HG02798 (cell line): ENCODE data around the gene MBP.

Experiments used
- ATAC-seq: cut with Tn5 transposase; IDR thresholded peaks from one replicate; pipeline ENCODE4 v1.9.1; 2021; ENCODE audit warnings: mild to moderate bottlenecking; ENCODE audit not compliant: unreplicated experiment, poor library complexity

Gene MBP

DNA sequence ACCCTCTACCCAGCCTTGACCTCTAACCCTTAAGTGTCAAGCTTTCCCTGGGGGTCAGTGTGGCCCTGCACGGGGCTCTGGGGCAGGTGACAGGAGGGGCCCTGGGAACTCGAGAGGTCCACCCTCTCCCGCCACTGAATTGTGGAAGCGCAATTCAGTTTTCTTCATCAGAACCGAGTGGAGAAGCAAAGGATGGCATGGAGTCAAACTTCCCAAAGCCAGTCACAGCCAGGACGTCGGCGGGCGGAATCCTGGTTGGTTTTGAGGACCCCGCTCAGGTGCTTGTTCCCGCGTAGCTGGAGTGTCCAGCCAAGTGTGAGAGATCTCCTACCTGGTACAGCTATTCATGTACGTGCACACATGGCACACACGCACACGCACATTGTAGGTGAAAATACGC, 62.0 kb downstream of the MBP start:
- ATAC-seq = no peak

DNA sequence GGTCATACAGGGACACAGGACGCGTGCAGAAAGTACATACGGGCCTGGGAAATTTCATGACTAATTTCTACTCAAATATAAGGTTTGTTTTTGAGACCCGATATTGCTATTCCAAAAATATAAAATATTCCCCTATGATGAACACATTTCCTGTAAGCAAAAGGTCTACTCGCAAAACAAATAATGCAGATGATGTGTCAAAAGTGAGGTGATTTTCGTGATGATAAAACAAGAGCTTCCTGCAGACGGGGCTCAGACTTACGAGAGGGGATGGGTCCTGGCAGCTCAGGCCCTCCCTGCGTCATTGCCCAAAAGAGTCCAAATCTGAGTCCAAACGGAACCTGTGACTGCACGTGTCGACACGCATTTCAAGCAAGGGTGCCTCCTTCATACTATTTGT, 62.7 kb downstream of the MBP start:
- ATAC-seq = no peak

DNA sequence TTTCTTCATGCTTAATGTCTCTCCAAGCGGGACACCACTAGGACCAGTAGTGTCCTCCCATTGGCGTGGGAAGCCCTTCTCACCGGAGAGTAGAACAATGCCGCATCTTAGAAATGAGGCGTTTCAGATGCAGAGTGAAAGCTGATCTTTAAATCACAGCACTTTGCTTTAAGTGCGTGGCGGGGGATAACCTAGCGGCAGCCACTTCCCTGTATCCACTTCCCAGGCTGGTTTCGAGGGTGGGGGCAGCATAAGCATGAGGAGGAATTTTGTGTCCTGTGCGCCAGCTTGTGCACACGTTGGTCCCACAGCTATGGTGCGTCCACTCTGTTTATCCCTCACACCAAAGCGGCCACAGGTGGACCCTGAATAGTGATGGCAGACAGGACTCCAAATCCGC, 63.1 kb downstream of the MBP start:
- no peak for ATAC-seq

DNA sequence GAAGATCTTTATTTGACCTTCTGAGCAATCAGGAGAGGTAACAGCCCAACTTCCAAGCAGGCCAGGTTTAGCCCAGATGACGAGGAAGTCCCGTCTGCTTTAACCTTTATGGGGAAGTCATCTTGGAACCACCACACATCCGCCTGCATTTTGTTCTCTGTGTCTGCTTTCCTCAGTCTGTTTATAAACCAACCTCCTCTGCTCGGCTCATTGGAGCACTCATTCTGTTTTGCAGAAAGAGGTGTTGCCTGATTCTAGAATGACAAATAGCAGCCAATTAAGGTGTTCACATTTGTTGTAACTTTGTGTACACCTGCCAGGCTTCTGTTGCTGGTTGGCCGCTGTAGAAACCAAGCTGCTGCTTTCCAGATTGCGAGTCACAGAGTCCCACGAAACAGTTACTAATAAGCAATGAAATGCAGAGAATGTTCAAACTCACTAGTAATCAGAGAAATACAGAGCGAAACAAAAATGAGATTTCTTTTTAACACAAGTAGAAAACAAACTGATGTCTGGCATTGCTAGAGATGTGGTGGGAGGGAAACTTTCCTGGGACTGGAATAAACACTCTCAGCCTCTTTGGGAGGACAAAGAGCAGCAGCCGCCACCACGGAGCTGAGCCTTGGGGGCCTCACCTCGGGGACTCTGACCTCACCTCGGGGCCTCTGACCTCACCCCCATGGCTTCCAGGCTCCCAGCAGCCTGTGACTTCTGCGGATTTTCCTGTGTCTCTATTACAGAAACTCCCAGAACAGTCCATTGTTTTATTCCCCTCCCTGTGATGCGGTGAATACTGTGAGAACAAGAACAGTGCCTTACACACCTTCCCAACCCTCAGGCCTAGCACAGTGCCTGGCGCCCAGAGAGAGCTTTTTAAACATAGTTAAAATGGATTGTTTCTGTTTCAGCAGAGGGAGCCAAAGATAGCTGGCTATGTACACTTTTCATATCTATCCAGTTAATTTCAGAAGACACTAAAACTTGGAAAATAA, 64.0 kb downstream of the MBP start:
- ATAC-seq = no peak

DNA sequence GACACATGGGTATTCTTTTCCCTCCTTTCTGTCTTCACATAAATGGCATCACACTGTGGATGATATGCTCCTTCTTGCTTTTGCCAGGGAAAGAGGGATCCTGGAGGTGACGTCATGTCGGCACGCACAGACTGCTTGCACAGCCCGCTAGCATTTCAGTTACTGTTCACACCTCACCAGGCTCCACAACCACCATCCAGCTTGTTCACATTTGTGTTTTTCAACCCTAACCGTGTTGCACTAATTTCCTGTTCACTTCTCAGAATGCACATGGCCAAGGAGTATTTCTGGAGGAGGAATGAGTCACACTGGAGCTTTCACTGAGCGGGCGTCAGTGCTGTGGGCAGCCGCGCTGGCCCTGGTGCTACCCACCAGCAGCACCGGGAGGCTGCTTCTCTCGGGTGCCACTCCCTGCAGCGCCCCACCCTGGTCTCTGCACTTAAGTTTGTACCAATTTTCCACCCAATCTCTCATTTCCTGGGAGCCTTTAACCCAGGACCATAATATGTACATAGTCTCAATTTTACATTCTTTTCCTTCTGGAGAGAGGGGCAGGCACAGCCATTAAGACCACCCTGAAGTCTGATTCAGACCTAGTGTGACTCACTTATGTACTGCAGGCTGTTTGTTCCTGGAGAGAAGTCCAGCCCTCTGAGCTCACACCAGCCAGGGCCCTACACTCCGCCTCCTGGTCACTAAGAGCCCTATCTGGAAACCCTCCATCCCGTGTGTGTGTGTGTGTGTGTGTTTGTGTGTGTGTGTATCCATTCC, 65.1 kb downstream of the MBP start:
- ATAC-seq = peak; percentile 45

DNA sequence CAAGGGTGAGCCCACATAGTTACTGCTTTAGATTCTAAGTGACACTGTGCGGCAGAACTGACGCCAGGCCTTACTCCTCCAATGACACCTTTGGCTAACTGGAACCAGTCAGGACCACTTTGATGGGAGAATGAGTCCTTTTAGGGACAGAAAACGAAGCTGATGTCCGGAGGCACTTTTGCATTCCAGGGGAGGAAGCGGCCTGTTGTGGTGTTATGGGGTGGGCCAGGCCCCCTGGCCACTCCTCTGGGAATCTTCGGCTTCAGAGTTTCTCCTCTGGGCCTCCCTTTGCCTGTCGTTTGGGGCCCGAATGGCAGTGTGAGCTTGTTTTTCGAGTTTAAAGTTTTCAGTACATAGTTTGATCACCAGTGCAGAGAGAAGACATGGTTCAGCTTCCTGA, 65.9 kb downstream of the MBP start:
- no peak for ATAC-seq

GRCh38 chr18:77066101-77066500, 66.5 kb downstream of the MBP start:
- ATAC-seq = no peak

GRCh38 chr18:77065221-77065981, 67.2 kb downstream of the MBP start:
- no peak for ATAC-seq

- ATAC-seq = peak; percentile 40
These were observed 69.3 kb downstream of the MBP start for GRCh38 chr18:77063260-77063659.

DNA sequence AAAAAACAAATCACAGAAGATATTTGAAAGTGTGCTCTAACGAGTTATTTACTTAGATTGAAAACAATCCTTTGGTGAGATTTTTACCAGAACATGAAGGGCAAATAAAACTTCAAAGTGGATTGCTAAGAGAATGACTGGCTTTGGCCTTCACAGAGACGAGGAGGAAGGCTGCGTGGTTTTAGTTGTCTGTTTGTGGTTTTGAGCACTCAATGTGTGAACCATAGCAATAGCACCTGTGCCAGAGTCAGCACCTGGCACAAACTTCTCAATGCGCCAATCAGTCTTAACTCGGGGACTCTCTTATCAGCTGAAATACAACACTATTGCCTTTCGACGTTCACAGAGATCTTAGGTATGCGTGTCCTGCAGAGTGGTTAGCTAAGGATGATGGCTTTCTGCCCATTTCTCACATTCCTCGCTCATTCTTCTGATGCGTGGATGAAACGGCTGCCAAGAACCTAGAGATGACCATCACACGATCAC, 70.0 kb downstream of the MBP start:
- peak; percentile 71 for ATAC-seq

DNA sequence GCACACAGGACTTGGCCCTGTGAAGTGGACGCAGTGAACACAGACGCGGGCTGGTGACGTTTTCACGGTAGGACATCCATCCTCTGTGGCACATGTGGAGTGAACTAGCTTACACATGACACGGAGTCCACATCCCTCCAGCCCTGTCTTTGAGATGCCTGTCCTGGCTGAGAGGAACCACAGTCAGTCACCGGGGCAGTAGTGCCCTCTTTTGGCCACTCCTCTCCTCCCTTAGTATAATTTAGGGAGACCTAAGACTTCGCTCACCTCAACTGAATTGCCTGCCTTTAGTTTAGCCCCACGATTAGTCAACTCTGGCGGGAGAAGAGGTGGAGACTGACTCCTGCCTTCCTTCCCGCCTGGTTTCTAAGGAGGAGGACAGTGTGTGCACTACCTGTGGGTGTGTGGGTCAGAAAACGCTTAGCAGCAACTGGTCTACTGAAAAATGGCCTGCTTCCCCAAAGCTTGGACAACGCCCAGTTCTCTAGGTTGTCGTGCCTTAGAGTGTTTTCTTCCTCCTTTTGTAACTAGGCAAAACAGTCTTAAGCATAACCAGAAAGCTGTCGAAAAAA, 70.6 kb downstream of the MBP start:
- ATAC-seq = peak; percentile 51

DNA sequence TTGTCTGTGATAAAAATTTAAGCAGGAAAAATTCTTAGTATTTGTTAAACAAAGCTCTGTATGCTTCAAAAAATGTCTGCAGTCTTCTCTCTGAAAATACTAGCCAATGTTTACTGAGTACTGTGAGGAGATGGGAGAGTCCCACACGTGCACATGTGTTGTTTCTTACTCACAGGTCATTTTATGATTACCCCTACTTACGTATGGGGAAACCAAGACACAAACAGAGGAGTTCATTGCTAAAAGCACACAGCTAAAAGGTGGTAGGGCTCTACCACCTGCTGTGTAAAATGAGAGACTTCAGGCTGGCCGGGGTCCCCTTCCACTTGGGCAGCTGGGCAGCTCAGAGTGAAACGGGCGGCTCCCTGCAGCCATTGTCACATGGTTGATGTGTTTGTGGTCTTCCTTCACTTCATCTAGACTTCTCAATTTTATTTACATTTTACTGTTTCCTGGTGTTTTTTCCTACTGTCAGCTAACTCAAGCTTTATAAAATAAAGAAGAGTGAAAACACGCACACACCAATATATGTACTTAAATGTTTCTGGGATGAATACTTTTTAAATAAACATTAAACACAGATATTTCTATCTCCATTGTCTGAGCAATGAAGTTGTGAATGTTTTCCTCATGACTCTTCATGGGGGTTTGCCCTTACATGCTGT, 71.2 kb downstream of the MBP start:
- no peak for ATAC-seq

GRCh38 chr18:77060151-77060550, 72.4 kb downstream of the MBP start:
- no peak for ATAC-seq

DNA sequence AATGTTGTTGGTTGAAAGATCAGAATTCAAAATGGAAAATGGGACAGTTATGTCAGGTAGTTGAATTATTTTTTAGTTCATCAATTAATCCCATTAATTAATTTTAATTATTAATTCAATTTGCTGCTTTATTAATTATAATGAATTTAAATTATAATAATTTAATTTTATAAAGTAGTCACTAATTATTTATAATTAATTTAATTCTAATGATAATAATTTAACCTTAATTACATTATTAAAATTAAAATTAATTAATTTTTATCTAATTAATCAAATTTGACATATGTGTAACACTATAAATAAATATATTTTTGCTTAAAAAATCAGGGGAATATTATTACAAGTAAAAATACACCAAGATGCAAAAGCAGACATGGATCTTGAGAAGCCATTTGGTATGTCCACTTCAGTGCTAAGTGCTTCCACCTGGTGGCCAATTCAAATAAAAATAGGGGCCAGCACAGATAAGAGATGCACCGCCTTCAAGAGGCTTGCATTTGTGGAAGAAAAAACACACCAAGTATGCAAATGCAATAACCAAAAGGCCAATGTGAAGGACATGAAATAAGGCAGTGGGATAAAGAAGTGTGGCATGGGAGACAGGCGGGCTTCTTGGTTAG, 73.2 kb downstream of the MBP start:
- no peak for ATAC-seq

DNA sequence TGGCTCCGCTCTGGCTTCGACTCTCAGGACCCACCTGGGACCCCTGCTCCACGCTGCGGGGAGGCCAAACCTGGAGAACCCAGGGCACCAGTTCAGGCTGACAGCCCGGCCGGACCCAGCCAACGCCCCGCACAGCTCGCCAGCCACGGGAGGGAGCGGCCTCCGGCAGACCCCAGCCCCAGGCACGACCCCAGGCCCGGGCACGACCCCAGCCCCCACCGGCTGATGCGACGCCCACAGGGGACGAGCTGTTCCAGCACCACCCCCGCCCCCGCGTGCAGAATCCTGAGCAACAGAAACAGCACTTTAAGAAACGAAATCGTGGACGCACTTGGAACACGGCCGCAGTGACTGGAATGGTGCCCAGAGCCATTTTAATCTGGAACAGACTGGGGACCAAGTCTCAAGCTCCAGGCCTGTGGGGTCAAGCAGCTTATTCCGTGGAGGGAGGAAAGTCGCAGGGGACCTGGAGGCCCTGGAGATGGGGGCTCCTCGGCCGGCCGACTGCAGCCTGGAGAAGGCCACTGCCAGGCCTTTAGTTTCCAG, 74.2 kb downstream of the MBP start:
- no peak for ATAC-seq

DNA sequence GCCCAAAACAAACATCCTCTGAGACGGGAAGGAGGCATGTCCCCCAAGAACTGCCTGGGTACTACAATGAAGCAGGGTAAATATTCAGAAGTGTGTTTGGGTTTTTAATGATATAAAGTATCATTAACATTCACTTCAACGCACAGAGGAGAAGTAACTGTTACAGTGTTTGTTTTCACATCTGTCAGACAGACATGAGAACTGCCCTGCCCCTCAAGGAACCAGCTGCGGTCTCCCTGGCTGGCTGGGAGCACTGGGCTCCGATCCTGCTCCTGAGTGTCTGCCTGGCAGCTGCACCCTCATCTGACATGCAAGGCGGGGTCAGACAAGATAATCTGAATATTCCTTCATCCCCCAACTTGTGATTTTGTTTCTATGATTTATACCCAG, 75.6 kb downstream of the MBP start:
- ATAC-seq = no peak

- no peak for ATAC-seq
These were observed 76.1 kb downstream of the MBP start for GRCh38 chr18:77056344-77057005.
